Gastroesophageal sphincter (tissue), 3 donors: Measurements from ENCODE around the gene KIAA0825.

ENCODE experiments used
- CTCF ChIP-seq, 4 experiments: fragments of 200-600 bp in 2 of 4; fragments of 450-650 bp in 2 of 4; sonication (generic) in 1 of 4; IDR thresholded peaks; one replicate each; pipeline ENCODE4 v1.5.1; 2017 to 2019; ENCODE audit warnings: antibody characterized with exemption in 4 of 4, mild to moderate bottlenecking in 2 of 4, moderate library complexity in 2 of 4
- POLR2A ChIP-seq, 2 donors: fragments of 450-650 bp; IDR thresholded peaks; one replicate each; pipeline ENCODE4 v1.6.1; 2017; ENCODE audit warnings: antibody characterized with exemption in 2 of 2, mild to moderate bottlenecking in 2 of 2, moderate library complexity in 1 of 2

DNA sequence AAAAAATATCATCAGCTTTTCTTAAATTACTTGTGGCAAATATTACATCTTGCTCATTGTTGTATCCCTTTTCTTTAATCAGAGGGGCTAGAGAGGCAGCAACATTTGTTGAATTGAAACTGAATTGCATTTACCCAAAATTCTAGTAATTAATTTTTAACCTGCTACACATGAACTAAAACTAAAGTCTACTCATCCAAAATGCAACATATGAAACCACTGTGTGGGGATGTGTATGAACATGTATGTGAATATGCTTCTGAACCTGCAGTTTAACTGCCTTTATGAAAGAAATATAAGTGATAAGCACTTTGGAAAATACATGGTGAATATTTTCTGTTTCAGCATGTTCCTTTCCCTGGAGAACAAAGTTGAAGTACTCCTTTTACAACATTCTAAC lies 158.5 kb downstream of the KIAA0825 start:
- TF ChIP-seq POLR2A (IDR thresholded peaks at IDR 0.05) = no peak
- no peak for TF ChIP-seq CTCF (IDR thresholded peaks at IDR 0.05)
